Activated CD8-positive, alpha-beta memory T cell treated with anti-CD3 and anti-CD28 coated beads for 36 hours (primary cell): ENCODE results near the gene ATRIP. TPM values are rescaled to one million over a fixed set of nuclear protein-coding genes. Genes with fewer than 3 reads are reported as not detected.

ENCODE experiments used
- CTCF ChIA-PET: fragments of 350-600 bp; sonication (Branson Sonifier 250); formaldehyde crosslinking; loops from one replicate; lab custom pipeline; 2021; ENCODE audit warnings: antibody characterized with exemption; lab: Charles Lee
- POLR2A ChIA-PET: fragments of 350-600 bp; sonication (Branson Sonifier 250); formaldehyde crosslinking; loops from one replicate; lab custom pipeline; 2021; ENCODE audit warnings: antibody characterized with exemption; lab: Charles Lee
- total RNA-seq, 2 experiments: library from RNA; stranded (reverse); gene quantifications; one replicate each; pipeline ENCODE4 v1.2.3, GENCODE V29; 2021

Gene ATRIP
- total RNA-seq, 2 experiments from 2014 or later: 20.8 to 21.3 TPM

- POLR2A ChIA-PET: no interaction called here
- CTCF ChIA-PET: interaction anchor here (0.9 to 1.0 kb wide), 2 partner anchors 29 to 67 kb away, joined by 3 to 4 read pairs; no protein-coding TSS in a partner anchor
These were observed 56.2 kb downstream of the ATRIP start for GRCh38 chr3:48502728-48503168.

DNA sequence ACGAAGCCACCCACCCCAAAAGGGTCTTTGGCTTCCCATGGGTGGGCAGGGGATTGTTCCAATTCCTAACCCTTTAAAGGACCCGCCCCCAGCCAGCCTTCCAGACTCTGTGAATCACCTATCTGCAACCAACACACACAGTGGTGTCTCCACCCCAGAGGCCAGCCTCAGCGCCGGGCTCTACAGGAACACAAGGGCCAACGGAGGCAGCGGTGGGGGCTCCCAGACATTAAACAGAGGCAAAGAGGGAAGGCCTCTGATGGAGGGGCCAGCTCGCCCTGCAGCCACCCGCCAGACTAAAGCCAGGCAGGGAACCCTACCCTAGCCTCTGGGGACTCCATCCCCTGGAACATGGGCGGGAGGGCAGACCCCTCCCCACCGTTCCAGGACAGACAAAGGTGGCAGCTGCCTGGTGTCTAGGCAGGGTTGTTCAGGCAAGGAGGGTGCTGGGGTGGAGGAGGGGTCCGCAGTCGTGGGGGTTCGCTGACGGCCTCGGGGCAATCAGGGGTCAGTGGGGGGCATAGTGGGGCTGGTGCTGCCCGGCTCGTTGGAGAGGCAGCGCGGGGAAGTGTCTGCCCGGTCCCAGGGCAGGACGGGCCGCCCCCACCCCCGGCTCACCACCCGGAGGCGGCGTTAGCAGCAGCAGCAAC, 57.0 kb downstream of the ATRIP start:
- POLR2A ChIA-PET: no interaction called here
- CTCF ChIA-PET: interaction anchor here (0.6 to 2.5 kb wide), 7 partner anchors 30 to 799 kb away, joined by 3 to 10 read pairs (median 3); partner anchors contain the start of gene SLC26A6

- CTCF ChIA-PET: interaction anchor here (0.6 to 2.5 kb wide), 6 partner anchors 31 to 131 kb away, joined by 3 to 10 read pairs (median 3); partner anchors contain the start of gene SLC26A6
- POLR2A ChIA-PET: interaction anchor here (0.5 kb wide), 1 partner anchor 30 kb away, joined by 3 read pairs; no protein-coding TSS in a partner anchor
These were observed 57.8 kb downstream of the ATRIP start, which contains the start of gene SHISA5 for GRCh38 chr3:48504051-48504946. TSS of gene SHISA5 (minus strand) at chr3:48504174. CDS start at chr3:48504094, 80 bp downstream.

DNA sequence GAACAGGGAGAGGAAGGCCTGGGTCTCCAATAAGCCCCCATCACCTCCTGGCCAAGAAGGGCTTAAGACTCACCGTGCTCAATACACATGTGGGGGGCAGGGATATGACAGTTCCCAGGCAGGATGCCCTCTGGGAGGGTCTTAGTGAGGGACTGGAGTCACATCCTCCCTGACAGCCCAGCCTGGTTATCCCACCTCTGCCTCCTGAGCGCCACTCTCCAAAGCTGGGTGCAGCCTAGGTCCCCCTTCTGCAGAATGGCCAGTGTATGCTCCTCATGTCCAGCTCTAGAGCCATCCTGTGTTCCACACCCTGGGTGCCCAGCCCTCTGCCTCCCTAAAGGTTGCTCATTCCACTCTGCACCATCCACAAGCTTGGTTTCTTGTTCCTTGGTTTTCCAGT, 58.6 kb downstream of the ATRIP start:
- ChIA-PET POLR2A (interaction anchor here (0.9 kb wide), 1 partner anchor 32 kb away, joined by 3 read pairs; no protein-coding TSS in a partner anchor), CTCF (interaction anchor here (1.3 to 2.5 kb wide), 3 partner anchors 10 to 69 kb away, joined by 3 to 10 read pairs (median 4); no protein-coding TSS in a partner anchor)

- POLR2A ChIA-PET: interaction anchor here (0.9 kb wide), 1 partner anchor 33 kb away, joined by 3 read pairs; no protein-coding TSS in a partner anchor
- CTCF ChIA-PET: interaction anchor here (1.3 to 2.5 kb wide), 3 partner anchors 9 to 70 kb away, joined by 3 to 10 read pairs (median 10); no protein-coding TSS in a partner anchor
These were observed 59.5 kb downstream of the ATRIP start for GRCh38 chr3:48505968-48506504.

- POLR2A ChIA-PET: interaction anchor here (0.6 kb wide), 1 partner anchor 34 kb away, joined by 3 read pairs; no protein-coding TSS in a partner anchor
- CTCF ChIA-PET: interaction anchor here (0.5 to 2.0 kb wide), 9 partner anchors 13 to 104 kb away, joined by 3 to 10 read pairs (median 3); partner anchors contain the start of gene ATRIP
These were observed 60.9 kb downstream of the ATRIP start for GRCh38 chr3:48507256-48508061.

GRCh38 chr3:48511551-48511950, 65.0 kb downstream of the ATRIP start:
- ChIA-PET POLR2A (no interaction called here), CTCF (interaction anchor here (0.7 to 1.4 kb wide), 2 partner anchors 111 to 336 kb away, joined by 4 read pairs; partner anchors contain the start of gene PRKAR2A)

- ChIA-PET CTCF (interaction anchor here (1.0 kb wide), 1 partner anchor 9 kb away, joined by 3 read pairs; no protein-coding TSS in a partner anchor), POLR2A (interaction anchor here (0.6 kb wide), 1 partner anchor 213 kb away, joined by 3 read pairs; no protein-coding TSS in a partner anchor)
These were observed 68.1 kb downstream of the ATRIP start for GRCh38 chr3:48514431-48515227.

Other genes starting within 250 kb of the ATRIP start
- gene CAMP, start 223.2 kb upstream of the ATRIP start, total RNA-seq: not detected
- gene ZNF589, start 205.6 kb upstream of the ATRIP start, total RNA-seq: 10 to 100 TPM; 26.0 to 27.3 TPM
- gene NME6, start 145.4 kb upstream of the ATRIP start, total RNA-seq: 10 to 100 TPM; 28.8 to 32.2 TPM
- not detected for gene SPINK8, start 113.1 kb upstream of the ATRIP start, total RNA-seq
- not detected for gene FBXW12, start 74.5 kb upstream of the ATRIP start, total RNA-seq
- 1 to 10 TPM; 4.9 to 5.3 TPM for gene PLXNB1, start 16.7 kb upstream of the ATRIP start, total RNA-seq
- 10 to 100 TPM; 28.3 to 30.7 TPM for gene CCDC51, start 6.6 kb upstream of the ATRIP start, total RNA-seq
- gene TMA7, start 6.5 kb upstream of the ATRIP start, total RNA-seq: 100 to 1,000 TPM; 402 to 429 TPM
- gene SHISA5, start 57.4 kb downstream of the ATRIP start, total RNA-seq: 10 to 100 TPM; 78.1 to 87.2 TPM
- 10 to 100 TPM; 16.2 to 18.7 TPM for gene PFKFB4, start 110.1 kb downstream of the ATRIP start, total RNA-seq
- not detected for gene UCN2, start 117.0 kb downstream of the ATRIP start, total RNA-seq
- gene COL7A1, start 148.6 kb downstream of the ATRIP start, total RNA-seq: 1 to 10 TPM in 1 of 2 experiments, under 1 TPM in 1; 0.99 to 1.3 TPM
- 100 to 1,000 TPM; 230 to 237 TPM for gene UQCRC1, start 162.9 kb downstream of the ATRIP start, total RNA-seq
- gene TMEM89, start 175.0 kb downstream of the ATRIP start, total RNA-seq: not detected
- 10 to 100 TPM; 30.4 to 32.8 TPM for gene SLC26A6, start 188.7 kb downstream of the ATRIP start, total RNA-seq
- gene CELSR3, start 216.1 kb downstream of the ATRIP start, total RNA-seq: 10 to 100 TPM; 23.6 to 24.4 TPM
- 10 to 100 TPM; 42.2 to 42.6 TPM for gene NCKIPSD, start 239.2 kb downstream of the ATRIP start, total RNA-seq